Superior temporal gyrus (tissue), 1 donor: ENCODE measurements around the gene TRAPPC2.
"Not testable (repeated sequence)": the region's sequence is repeated elsewhere in the genome, so short reads cannot be mapped to it uniquely, and the experiment has no call there.

ENCODE experiments used
- DNase-seq: peaks from one replicate; pipeline ENCODE4 v3.0.0-alpha.2; 2016; ENCODE audit errors: extremely low spot score

The TRAPPC2 gene

GRCh38 chrX:13747836-13748235 lies 13.4 kb upstream of the TRAPPC2 start:
- DNase-seq = no peak

GRCh38 chrX:13742397-13743176 lies 8.2 kb upstream of the TRAPPC2 start:
- DNase-seq = no peak

GRCh38 chrX:13741695-13742094 lies 7.3 kb upstream of the TRAPPC2 start:
- DNase-seq = no peak

- no peak for DNase-seq
These were observed 914 bp downstream of the TRAPPC2 start for GRCh38 chrX:13733506-13733905.

GRCh38 chrX:13732246-13733067 lies 2.0 kb downstream of the TRAPPC2 start:
- DNase-seq = no peak

GRCh38 chrX:13730523-13730922 lies 3.9 kb downstream of the TRAPPC2 start:
- not testable (repeated sequence) for DNase-seq

GRCh38 chrX:13726583-13726982 lies 7.8 kb downstream of the TRAPPC2 start:
- DNase-seq = not testable (repeated sequence)

- DNase-seq = not testable (repeated sequence)
These were observed 9.5 kb downstream of the TRAPPC2 start for GRCh38 chrX:13724878-13725277.

GRCh38 chrX:13721819-13722519 lies 12.5 kb downstream of the TRAPPC2 start:
- DNase-seq = peak; percentile 45

GRCh38 chrX:13721371-13721770 lies 13.0 kb downstream of the TRAPPC2 start:
- DNase-seq = no peak

- no peak for DNase-seq
These were observed 15.1 kb downstream of the TRAPPC2 start for GRCh38 chrX:13719192-13719856.

GRCh38 chrX:13717700-13718472 lies 16.5 kb downstream of the TRAPPC2 start:
- no peak for DNase-seq

- no peak for DNase-seq
These were observed 17.5 kb downstream of the TRAPPC2 start for GRCh38 chrX:13716905-13717304.

GRCh38 chrX:13716455-13716854 lies 18.0 kb downstream of the TRAPPC2 start:
- no peak for DNase-seq

- DNase-seq = no peak
These were observed 23.3 kb downstream of the TRAPPC2 start for GRCh38 chrX:13711141-13711540.

GRCh38 chrX:13703589-13703988 lies 30.8 kb downstream of the TRAPPC2 start:
- DNase-seq = no peak

- no peak for DNase-seq
These were observed 31.3 kb downstream of the TRAPPC2 start for GRCh38 chrX:13703135-13703534.

- no peak for DNase-seq
These were observed 32.2 kb downstream of the TRAPPC2 start for GRCh38 chrX:13702111-13702789.

- no peak for DNase-seq
These were observed 34.0 kb downstream of the TRAPPC2 start for GRCh38 chrX:13700380-13700779.

GRCh38 chrX:13699183-13699826 lies 35.1 kb downstream of the TRAPPC2 start:
- DNase-seq = no peak
